Stimulated activated CD8-positive, alpha-beta memory T cell treated with anti-CD3 and anti-CD28 coated beads, Interleukin-4, amount 100 ng/mL, for 1 hour (primary cell): Measurements from ENCODE around the gene CDK11A.
"Not testable (repeated sequence)": the region's sequence is repeated elsewhere in the genome, so short reads cannot be mapped to it uniquely, and the experiment has no call there.

Experiments
- DNase-seq, 2 donors: peaks; one replicate each; pipeline ENCODE4 v3.0.0-alpha.2; 2020; ENCODE audit warnings: low read depth in 2 of 2, low spot score in 1 of 2

Gene CDK11A

GRCh38 chr1:1726088-1726487 lies 1.9 kb upstream of the CDK11A start:
- not testable (repeated sequence) for DNase-seq

- DNase-seq = no peak
Measured at GRCh38 chr1:1721201-1721600, 3.0 kb downstream of the CDK11A start.

- not testable (repeated sequence) for DNase-seq
Measured at GRCh38 chr1:1715109-1715883, 8.9 kb downstream of the CDK11A start.

- not testable (repeated sequence) for DNase-seq
Measured at GRCh38 chr1:1707897-1708296, 16.3 kb downstream of the CDK11A start.

- not testable (repeated sequence) for DNase-seq
Measured at GRCh38 chr1:1707241-1707640, 16.9 kb downstream of the CDK11A start.

- not testable (repeated sequence) for DNase-seq
Measured at GRCh38 chr1:1705623-1706022, 18.5 kb downstream of the CDK11A start.

- not testable (repeated sequence) for DNase-seq
Measured at GRCh38 chr1:1704284-1704957, 19.7 kb downstream of the CDK11A start.

GRCh38 chr1:1703796-1704195 lies 20.4 kb downstream of the CDK11A start:
- DNase-seq = no peak

GRCh38 chr1:1702506-1702905 lies 21.7 kb downstream of the CDK11A start:
- DNase-seq = not testable (repeated sequence)

- DNase-seq = not testable (repeated sequence)
Measured at GRCh38 chr1:1700557-1700956, 23.6 kb downstream of the CDK11A start.

- not testable (repeated sequence) for DNase-seq
Measured at GRCh38 chr1:1700067-1700466, 24.1 kb downstream of the CDK11A start.

GRCh38 chr1:1699061-1699460 lies 25.1 kb downstream of the CDK11A start:
- not testable (repeated sequence) for DNase-seq

GRCh38 chr1:1697358-1698183 lies 26.6 kb downstream of the CDK11A start:
- not testable (repeated sequence) for DNase-seq

- DNase-seq = not testable (repeated sequence)
Measured at GRCh38 chr1:1696431-1697357, 27.5 kb downstream of the CDK11A start.

- DNase-seq = peak; percentile 85 to 90
Measured at GRCh38 chr1:1692714-1693647, 31.2 kb downstream of the CDK11A start, which contains the start of gene SLC35E2B. SLC35E2B (minus strand) TSS chr1:1692795; CDS start chr1:1676699, 16,096 bp downstream.

GRCh38 chr1:1692324-1692713 lies 31.8 kb downstream of the CDK11A start:
- peak; percentile 60 to 65 for DNase-seq

- not testable (repeated sequence) for DNase-seq
Measured at GRCh38 chr1:1691443-1691842, 32.7 kb downstream of the CDK11A start.

- DNase-seq = not testable (repeated sequence)
Measured at GRCh38 chr1:1689526-1689925, 34.6 kb downstream of the CDK11A start.

GRCh38 chr1:1687846-1688245 lies 36.3 kb downstream of the CDK11A start:
- no peak for DNase-seq
